ENCODE data around the gene C1QTNF6.

DNA sequence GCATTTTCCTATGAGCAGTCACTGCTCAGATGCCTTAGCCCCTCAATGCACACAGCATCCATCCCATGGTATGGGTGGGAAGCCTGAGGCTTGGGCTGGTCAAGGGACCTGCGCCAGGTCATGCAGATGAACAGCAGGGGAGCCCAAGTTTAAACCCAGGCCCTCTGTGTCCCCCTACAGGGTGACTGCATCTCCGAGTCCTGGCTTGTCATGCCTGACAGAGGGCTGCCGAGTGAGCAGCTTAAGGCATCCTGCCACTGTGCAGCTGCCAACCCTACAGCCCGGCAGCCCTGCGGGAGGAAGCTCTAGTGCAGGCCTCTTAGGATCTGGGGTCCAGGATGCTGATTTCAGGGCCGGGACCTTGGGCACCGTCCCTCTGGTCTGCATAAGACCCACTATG lies 48.3 kb downstream of the C1QTNF6 start:
- TF ChIP-seq SUZ12 (IDR thresholded peaks at IDR 0.05; ENCODE audit: extremely low read depth, insufficient read depth, insufficient read length) = no peak
- TF ChIP-seq YY1 (IDR thresholded peaks at IDR 0.05; ENCODE audit: insufficient read depth, insufficient read length) = no peak
